ENCODE results near the gene VAV3. TPM values are rescaled to one million over a fixed set of nuclear protein-coding genes. Genes with fewer than 3 reads are reported as not detected.

VAV3 gene
- total RNA-seq, 1 donor from 2014 or later = 1.9 TPM

DNA sequence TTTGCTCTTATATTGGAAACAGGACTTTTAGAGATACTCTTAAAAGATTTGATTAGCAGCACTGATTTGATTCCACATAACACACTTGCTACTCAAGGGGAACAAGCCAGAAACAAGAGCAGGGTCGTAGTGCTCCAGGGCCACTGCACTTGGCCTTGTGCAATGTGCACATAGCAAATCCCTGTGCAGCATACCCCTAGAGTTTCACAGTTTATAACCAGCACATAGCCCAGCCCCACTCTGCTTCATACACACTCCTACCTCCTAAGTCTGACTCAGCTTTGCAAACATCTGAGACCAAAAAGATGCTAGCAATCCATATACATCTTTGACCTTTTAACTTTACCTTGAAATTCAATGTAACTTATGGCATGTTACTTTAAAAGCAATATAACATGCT lies 157.6 kb downstream of the VAV3 start:
- DNase-seq (ENCODE audit: low spot score) = no peak
- Mint-ChIP-seq H3K4me3 (ENCODE audit: low read depth) (no peak overlapping the region), H3K27ac (no peak overlapping the region), H3K36me3 (ENCODE audit: low read depth) (peaks cover 3% of the 10 kb centered on the region), H3K4me1 (ENCODE audit: low read depth) (peaks cover 35% of the 10 kb centered on the region), H3K9me3 (no peaks in the 10 kb centered on the region), H3K27me3 (ENCODE audit: low read depth) (peaks cover 17% of the 10 kb centered on the region)
- intact Hi-C loops (cut with micrococcal nuclease) = no loop called here

- peaks cover 17% of the 10 kb centered on the region for H3K27me3 Mint-ChIP-seq (ENCODE audit: low read depth)
- no peak overlapping the region for H3K4me3 Mint-ChIP-seq (ENCODE audit: low read depth)
- no peak overlapping the region for H3K27ac Mint-ChIP-seq
- DNase-seq (ENCODE audit: low spot score) = no peak
- intact Hi-C loops (cut with micrococcal nuclease) = no loop called here
- peaks cover 3% of the 10 kb centered on the region for H3K36me3 Mint-ChIP-seq (ENCODE audit: low read depth)
- H3K4me1 Mint-ChIP-seq (ENCODE audit: low read depth) = peaks cover 35% of the 10 kb centered on the region
- H3K9me3 Mint-ChIP-seq = no peaks in the 10 kb centered on the region
These were observed 158.1 kb downstream of the VAV3 start for GRCh38 chr1:107806902-107807301.

DNA sequence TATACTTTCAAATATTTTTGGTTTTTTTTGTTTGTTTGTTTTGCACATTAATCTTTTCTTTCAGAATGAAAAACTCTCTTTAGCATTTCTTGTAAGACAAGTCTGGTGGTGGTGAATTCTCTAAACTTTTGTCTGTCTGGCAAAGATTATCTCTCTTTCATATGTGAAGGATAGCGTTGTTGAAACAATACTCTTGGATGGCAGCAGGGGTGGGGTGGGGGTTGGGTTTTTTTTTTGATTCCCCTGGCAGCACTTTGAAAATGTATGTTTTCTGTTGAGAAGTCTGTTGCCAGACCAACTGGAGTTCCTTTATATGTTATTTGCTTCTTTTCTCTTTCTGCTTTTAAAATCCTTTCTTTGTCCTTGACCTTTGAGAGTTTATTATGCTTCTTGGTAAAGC lies 160.2 kb downstream of the VAV3 start:
- Mint-ChIP-seq H3K4me1 (ENCODE audit: low read depth) (peaks cover 35% of the 10 kb centered on the region), H3K4me3 (ENCODE audit: low read depth) (peak overlapping the region; percentile 22), H3K27ac (no peak overlapping the region), H3K36me3 (ENCODE audit: low read depth) (peaks cover 3% of the 10 kb centered on the region), H3K9me3 (no peaks in the 10 kb centered on the region), H3K27me3 (ENCODE audit: low read depth) (peaks cover 2% of the 10 kb centered on the region)
- DNase-seq (ENCODE audit: low spot score) = no peak
- intact Hi-C loops (cut with micrococcal nuclease) = loop anchor here (5.0 kb wide), 1 partner anchor 128 kb away; no protein-coding TSS in a partner anchor

- peaks cover 35% of the 10 kb centered on the region for H3K4me1 Mint-ChIP-seq (ENCODE audit: low read depth)
- H3K27ac Mint-ChIP-seq = no peak overlapping the region
- intact Hi-C loops (cut with micrococcal nuclease) = loop anchor here (5.0 kb wide), 1 partner anchor 128 kb away; no protein-coding TSS in a partner anchor
- peaks cover 2% of the 10 kb centered on the region for H3K27me3 Mint-ChIP-seq (ENCODE audit: low read depth)
- no peaks in the 10 kb centered on the region for H3K9me3 Mint-ChIP-seq
- H3K36me3 Mint-ChIP-seq (ENCODE audit: low read depth) = peaks cover 3% of the 10 kb centered on the region
- peak overlapping the region; percentile 22 for H3K4me3 Mint-ChIP-seq (ENCODE audit: low read depth)
- no peak for DNase-seq (ENCODE audit: low spot score)
These were observed 160.8 kb downstream of the VAV3 start for GRCh38 chr1:107804134-107804533.

GRCh38 chr1:107803579-107803978 lies 161.4 kb downstream of the VAV3 start:
- Mint-ChIP-seq H3K4me1 (ENCODE audit: low read depth) (peaks cover 35% of the 10 kb centered on the region), H3K4me3 (ENCODE audit: low read depth) (no peak overlapping the region), H3K27me3 (ENCODE audit: low read depth) (peaks cover 2% of the 10 kb centered on the region), H3K27ac (no peak overlapping the region), H3K36me3 (ENCODE audit: low read depth) (peaks cover 3% of the 10 kb centered on the region), H3K9me3 (no peaks in the 10 kb centered on the region)
- intact Hi-C loops (cut with micrococcal nuclease) = loop anchor here (5.0 kb wide), 1 partner anchor 129 kb away; no protein-coding TSS in a partner anchor
- no peak for DNase-seq (ENCODE audit: low spot score)

- H3K9me3 Mint-ChIP-seq = no peaks in the 10 kb centered on the region
- H3K4me1 Mint-ChIP-seq (ENCODE audit: low read depth) = peaks cover 35% of the 10 kb centered on the region
- H3K27me3 Mint-ChIP-seq (ENCODE audit: low read depth) = peaks cover 2% of the 10 kb centered on the region
- DNase-seq (ENCODE audit: low spot score) = no peak
- H3K4me3 Mint-ChIP-seq (ENCODE audit: low read depth) = no peak overlapping the region
- intact Hi-C loops (cut with micrococcal nuclease) = loop anchor here (5.0 kb wide), 1 partner anchor 130 kb away; no protein-coding TSS in a partner anchor
- no peak overlapping the region for H3K27ac Mint-ChIP-seq
- peaks cover 3% of the 10 kb centered on the region for H3K36me3 Mint-ChIP-seq (ENCODE audit: low read depth)
These were observed 162.3 kb downstream of the VAV3 start for GRCh38 chr1:107802654-107803053.

DNA sequence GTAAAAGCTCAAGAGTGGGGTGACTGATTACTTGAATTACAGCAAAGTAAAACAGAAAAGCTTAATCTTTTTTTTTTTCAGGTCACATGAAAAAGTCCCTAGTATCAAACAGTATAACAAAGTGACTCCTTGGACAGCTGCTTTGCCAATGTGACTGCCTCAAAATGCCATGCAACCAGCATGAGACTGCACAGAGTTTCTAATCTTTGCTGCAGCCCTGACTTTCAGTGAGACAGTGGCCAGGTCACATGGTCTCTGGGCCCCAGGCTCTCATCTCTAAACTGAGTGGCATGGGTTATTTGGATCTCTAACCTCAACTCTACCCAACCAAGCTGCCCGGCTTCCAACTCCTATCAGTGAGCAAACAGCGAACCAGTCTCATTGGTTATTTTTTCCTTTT lies 169.0 kb downstream of the VAV3 start:
- peaks cover 5% of the 10 kb centered on the region for H3K27me3 Mint-ChIP-seq (ENCODE audit: low read depth)
- intact Hi-C loops (cut with micrococcal nuclease) = no loop called here
- DNase-seq (ENCODE audit: low spot score) = no peak
- H3K9me3 Mint-ChIP-seq = no peaks in the 10 kb centered on the region
- H3K4me3 Mint-ChIP-seq (ENCODE audit: low read depth) = no peak overlapping the region
- H3K36me3 Mint-ChIP-seq (ENCODE audit: low read depth) = no peaks in the 10 kb centered on the region
- H3K27ac Mint-ChIP-seq = no peak overlapping the region
- peaks cover 13% of the 10 kb centered on the region for H3K4me1 Mint-ChIP-seq (ENCODE audit: low read depth)

DNA sequence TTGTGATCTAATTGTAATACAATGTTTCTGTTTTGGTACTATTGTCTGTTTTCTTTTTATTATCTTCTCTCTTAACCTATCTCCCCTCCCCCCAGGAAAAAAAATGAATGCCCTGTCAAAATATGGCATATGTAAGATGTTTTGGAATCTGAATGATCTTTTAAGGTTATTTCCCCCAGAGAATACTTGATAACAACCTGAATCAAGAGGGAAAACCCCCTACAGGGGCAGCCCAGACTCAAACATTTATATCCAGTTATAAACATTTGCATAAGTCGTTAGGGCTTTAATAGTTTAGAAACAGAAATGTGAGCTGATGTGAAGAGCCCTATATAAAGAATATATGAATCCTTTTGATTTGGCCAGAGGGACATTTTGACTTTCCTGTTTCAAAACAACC lies 169.5 kb downstream of the VAV3 start:
- no peaks in the 10 kb centered on the region for H3K36me3 Mint-ChIP-seq (ENCODE audit: low read depth)
- intact Hi-C loops (cut with micrococcal nuclease) = no loop called here
- H3K4me3 Mint-ChIP-seq (ENCODE audit: low read depth) = no peak overlapping the region
- no peak for DNase-seq (ENCODE audit: low spot score)
- peaks cover 5% of the 10 kb centered on the region for H3K27me3 Mint-ChIP-seq (ENCODE audit: low read depth)
- peaks cover 13% of the 10 kb centered on the region for H3K4me1 Mint-ChIP-seq (ENCODE audit: low read depth)
- no peaks in the 10 kb centered on the region for H3K9me3 Mint-ChIP-seq
- no peak overlapping the region for H3K27ac Mint-ChIP-seq

- Mint-ChIP-seq H3K9me3 (no peaks in the 10 kb centered on the region), H3K27ac (no peak overlapping the region), H3K36me3 (ENCODE audit: low read depth) (no peaks in the 10 kb centered on the region), H3K4me1 (ENCODE audit: low read depth) (peaks cover 15% of the 10 kb centered on the region), H3K4me3 (ENCODE audit: low read depth) (no peak overlapping the region), H3K27me3 (ENCODE audit: low read depth) (peaks cover 4% of the 10 kb centered on the region)
- DNase-seq (ENCODE audit: low spot score) = no peak
- intact Hi-C loops (cut with micrococcal nuclease) = no loop called here
These were observed 170.4 kb downstream of the VAV3 start for GRCh38 chr1:107794571-107794970.

- Mint-ChIP-seq H3K9me3 (no peaks in the 10 kb centered on the region), H3K27ac (no peak overlapping the region), H3K36me3 (ENCODE audit: low read depth) (no peaks in the 10 kb centered on the region), H3K27me3 (ENCODE audit: low read depth) (peaks cover 4% of the 10 kb centered on the region), H3K4me3 (ENCODE audit: low read depth) (no peak overlapping the region), H3K4me1 (ENCODE audit: low read depth) (peaks cover 17% of the 10 kb centered on the region)
- intact Hi-C loops (cut with micrococcal nuclease) = no loop called here
- DNase-seq (ENCODE audit: low spot score) = no peak
These were observed 171.0 kb downstream of the VAV3 start for GRCh38 chr1:107793896-107794453.

DNA sequence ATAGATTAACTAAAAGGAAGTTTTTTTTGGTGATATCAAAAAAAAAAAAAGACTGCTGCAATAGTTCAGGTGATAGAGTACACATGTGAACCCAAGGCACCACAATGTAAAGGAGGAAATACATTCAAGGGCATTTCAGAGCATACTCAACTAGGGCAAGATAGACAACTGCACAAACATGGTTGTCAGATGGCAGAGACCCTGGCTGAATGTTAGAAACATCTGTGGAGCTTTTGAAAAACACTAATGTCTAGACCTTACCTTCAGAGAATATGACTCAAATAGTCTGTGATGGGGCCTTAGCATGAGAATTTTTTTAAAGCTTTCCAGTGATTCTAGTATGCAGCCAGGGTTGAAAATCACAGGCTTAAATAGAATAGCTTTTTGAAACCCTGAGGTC lies 173.6 kb downstream of the VAV3 start:
- Mint-ChIP-seq H3K4me3 (ENCODE audit: low read depth) (no peak overlapping the region), H3K27ac (no peak overlapping the region), H3K36me3 (ENCODE audit: low read depth) (no peaks in the 10 kb centered on the region), H3K9me3 (no peaks in the 10 kb centered on the region), H3K4me1 (ENCODE audit: low read depth) (peaks cover 35% of the 10 kb centered on the region), H3K27me3 (ENCODE audit: low read depth) (peaks cover 4% of the 10 kb centered on the region)
- intact Hi-C loops (cut with micrococcal nuclease) = no loop called here
- no peak for DNase-seq (ENCODE audit: low spot score)

GRCh38 chr1:107789817-107790524 lies 175.0 kb downstream of the VAV3 start:
- Mint-ChIP-seq H3K4me3 (ENCODE audit: low read depth) (no peak overlapping the region), H3K9me3 (no peaks in the 10 kb centered on the region), H3K27ac (no peak overlapping the region), H3K36me3 (ENCODE audit: low read depth) (no peaks in the 10 kb centered on the region), H3K4me1 (ENCODE audit: low read depth) (peaks cover 35% of the 10 kb centered on the region), H3K27me3 (ENCODE audit: low read depth) (peaks cover 4% of the 10 kb centered on the region)
- DNase-seq (ENCODE audit: low spot score) = no peak
- intact Hi-C loops (cut with micrococcal nuclease) = loop anchor here (5.0 to 10.0 kb wide), 4 partner anchors 105 to 412 kb away; partner anchors contain the start of gene SLC25A24

All from activated T-helper 2 cell treated with anti-CD3 and anti-CD28 coated beads, Interferon-gamma antibody, Interleukin-2, Interleukin-4, amounts not matched to agents 10 μg/mL and 5 μg/mL and 100 μg/mL, durations not matched to agents 14 hours and 24 hours and 36 hours (primary cell).